SU-DHL-6 (cell line): ENCODE measurements around the gene RAD9A.

Experiments
- EZH2phosphoT487 ChIP-seq: fragments of 200-600 bp; sonication (generic), shearing (Covaris generic); conservative IDR thresholded peaks from 2 replicates; pipeline ENCODE4 v1.6.1; 2018; ENCODE audit warnings: mild to moderate bottlenecking, antibody characterized with exemption, low read length, moderate library complexity, mixed read lengths
- TF ChIP-seq, protein P1 (sequence below): fragments of 200-600 bp; sonication (generic); IDR thresholded peaks from one replicate; pipeline ENCODE4 v1.5.1; 2017; ENCODE audit warnings: antibody characterized with exemption, mild to moderate bottlenecking, low read length, moderate library complexity; ENCODE audit not compliant: insufficient read depth, poor library complexity, severe bottlenecking

- TF ChIP-seq, protein P1, sequence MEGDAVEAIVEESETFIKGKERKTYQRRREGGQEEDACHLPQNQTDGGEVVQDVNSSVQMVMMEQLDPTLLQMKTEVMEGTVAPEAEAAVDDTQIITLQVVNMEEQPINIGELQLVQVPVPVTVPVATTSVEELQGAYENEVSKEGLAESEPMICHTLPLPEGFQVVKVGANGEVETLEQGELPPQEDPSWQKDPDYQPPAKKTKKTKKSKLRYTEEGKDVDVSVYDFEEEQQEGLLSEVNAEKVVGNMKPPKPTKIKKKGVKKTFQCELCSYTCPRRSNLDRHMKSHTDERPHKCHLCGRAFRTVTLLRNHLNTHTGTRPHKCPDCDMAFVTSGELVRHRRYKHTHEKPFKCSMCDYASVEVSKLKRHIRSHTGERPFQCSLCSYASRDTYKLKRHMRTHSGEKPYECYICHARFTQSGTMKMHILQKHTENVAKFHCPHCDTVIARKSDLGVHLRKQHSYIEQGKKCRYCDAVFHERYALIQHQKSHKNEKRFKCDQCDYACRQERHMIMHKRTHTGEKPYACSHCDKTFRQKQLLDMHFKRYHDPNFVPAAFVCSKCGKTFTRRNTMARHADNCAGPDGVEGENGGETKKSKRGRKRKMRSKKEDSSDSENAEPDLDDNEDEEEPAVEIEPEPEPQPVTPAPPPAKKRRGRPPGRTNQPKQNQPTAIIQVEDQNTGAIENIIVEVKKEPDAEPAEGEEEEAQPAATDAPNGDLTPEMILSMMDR, result no peak
- no peak for TF ChIP-seq EZH2phosphoT487
These were observed 21.9 kb upstream of the RAD9A start for GRCh38 chr11:67369801-67370284.
